Mesothelial cell of epicardium (in vitro differentiated cells): ENCODE measurements around the gene TLE4. TPM values are rescaled to one million over a fixed set of nuclear protein-coding genes. Genes with fewer than 3 reads are reported as not detected.
A peak's percentile ranks its signal among the peaks of the same experiment; 100 is the strongest.

ENCODE experiments used
- DNase-seq, 2 experiments: peaks; one replicate each; pipeline ENCODE4 v3.0.0; 2021; ENCODE audit warnings: low spot score in 2 of 2; ENCODE audit not compliant: unreplicated experiment in 2 of 2
- H3K27ac Mint-ChIP-seq: 2 replicates; pipeline ENCODE4 v1.8.0; 2021; ENCODE audit warnings: mixed read lengths
- H3K27me3 Mint-ChIP-seq: 2 replicates; pipeline ENCODE4 v1.8.0; 2021; ENCODE audit warnings: low read depth, mixed read lengths
- H3K36me3 Mint-ChIP-seq: 2 replicates; pipeline ENCODE4 v1.8.0; 2021; ENCODE audit warnings: mixed read lengths
- H3K4me1 Mint-ChIP-seq: 2 replicates; pipeline ENCODE4 v1.8.0; 2021; ENCODE audit warnings: mixed read lengths
- H3K4me3 Mint-ChIP-seq: 2 replicates; pipeline ENCODE4 v1.8.0; 2021; ENCODE audit warnings: mild to moderate bottlenecking, moderate library complexity, mixed read lengths
- H3K9me3 Mint-ChIP-seq: 2 replicates; pipeline ENCODE4 v1.8.0; 2021; ENCODE audit warnings: mixed read lengths
- CTCF ChIP-seq: fragments of 200-600 bp; sonication (generic); IDR thresholded peaks from one replicate; pipeline ENCODE4 v1.5.0; 2021; ENCODE audit warnings: antibody characterized with exemption; ENCODE audit not compliant: unreplicated experiment
- total RNA-seq: library from RNA; stranded (reverse); gene quantifications from 3 replicates; pipeline ENCODE4 v1.2.1, GENCODE V29; 2021

The TLE4 gene
- total RNA-seq, 1 donor from 2014 or later, result 63.6 TPM

GRCh38 chr9:79667817-79668436 lies 96.2 kb downstream of the TLE4 start:
- Mint-ChIP-seq H3K4me1 (peaks cover 55% of the 10 kb centered on the region), H3K27ac (no peak overlapping the region), H3K36me3 (peaks cover 5% of the 10 kb centered on the region), H3K27me3 (no peaks in the 10 kb centered on the region), H3K4me3 (no peak overlapping the region), H3K9me3 (no peaks in the 10 kb centered on the region)
- TF ChIP-seq CTCF, result no peak
- DNase-seq, result no peak

DNA sequence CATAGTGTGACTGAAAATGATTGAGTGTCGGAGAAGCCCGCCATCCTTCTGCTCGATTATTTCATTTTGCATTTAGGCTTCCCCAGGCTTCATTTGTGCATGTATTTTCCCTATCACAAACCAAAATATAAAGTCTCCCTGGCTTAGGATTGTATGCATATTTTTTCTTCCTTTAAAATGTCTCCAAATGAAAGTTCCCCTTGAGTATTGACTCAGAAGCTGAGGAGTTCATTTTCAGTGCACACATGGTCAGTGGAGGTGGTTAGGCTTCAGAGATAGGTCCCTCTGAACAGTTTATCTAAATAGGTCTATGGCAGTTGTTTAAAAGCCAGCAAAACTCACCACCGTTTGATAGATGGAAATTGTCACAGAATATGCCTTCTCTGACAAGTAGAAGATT lies 97.2 kb downstream of the TLE4 start:
- no peak for DNase-seq
- peaks cover 5% of the 10 kb centered on the region for H3K36me3 Mint-ChIP-seq
- no peaks in the 10 kb centered on the region for H3K9me3 Mint-ChIP-seq
- TF ChIP-seq CTCF, result no peak
- H3K27me3 Mint-ChIP-seq, result no peaks in the 10 kb centered on the region
- H3K4me1 Mint-ChIP-seq, result peaks cover 50% of the 10 kb centered on the region
- H3K27ac Mint-ChIP-seq, result no peak overlapping the region
- no peak overlapping the region for H3K4me3 Mint-ChIP-seq

DNA sequence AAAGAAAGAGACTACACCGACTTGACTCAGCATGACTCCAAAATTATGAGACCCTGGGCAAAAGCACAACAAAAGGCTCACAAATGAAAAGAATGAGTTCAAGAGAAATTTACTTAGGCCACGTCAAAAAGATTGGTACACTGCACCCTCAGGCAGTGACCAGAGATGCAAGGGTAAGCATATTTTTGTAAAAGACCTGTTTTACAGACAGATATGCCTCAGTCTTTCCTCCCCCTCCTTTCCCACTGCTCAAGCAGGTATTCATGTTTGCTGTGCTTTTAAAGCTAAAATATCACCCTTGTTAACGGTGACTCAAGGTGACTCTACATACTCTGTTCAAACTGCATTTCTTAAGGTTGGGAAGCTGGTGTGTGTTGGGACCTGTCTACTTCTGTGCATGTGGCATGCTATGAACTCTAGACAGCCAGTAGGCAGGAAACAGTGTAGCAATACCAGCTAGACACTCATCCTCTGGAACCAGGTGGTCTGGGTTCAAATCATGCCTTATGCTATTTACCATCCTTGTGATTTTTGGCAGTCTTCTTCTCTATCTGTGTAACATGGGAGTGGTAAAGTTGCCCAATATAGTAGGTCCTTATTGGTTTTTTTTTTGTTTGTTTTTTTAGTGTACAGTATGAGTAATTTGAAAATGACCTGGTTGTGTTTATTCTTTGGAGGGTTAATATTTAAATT lies 98.7 kb downstream of the TLE4 start:
- peaks cover 7% of the 10 kb centered on the region for H3K36me3 Mint-ChIP-seq
- no peak for TF ChIP-seq CTCF
- no peaks in the 10 kb centered on the region for H3K27me3 Mint-ChIP-seq
- no peak for DNase-seq
- H3K4me1 Mint-ChIP-seq, result peaks cover 41% of the 10 kb centered on the region
- no peaks in the 10 kb centered on the region for H3K9me3 Mint-ChIP-seq
- H3K4me3 Mint-ChIP-seq, result no peak overlapping the region
- peak overlapping the region; percentile 32 for H3K27ac Mint-ChIP-seq

DNA sequence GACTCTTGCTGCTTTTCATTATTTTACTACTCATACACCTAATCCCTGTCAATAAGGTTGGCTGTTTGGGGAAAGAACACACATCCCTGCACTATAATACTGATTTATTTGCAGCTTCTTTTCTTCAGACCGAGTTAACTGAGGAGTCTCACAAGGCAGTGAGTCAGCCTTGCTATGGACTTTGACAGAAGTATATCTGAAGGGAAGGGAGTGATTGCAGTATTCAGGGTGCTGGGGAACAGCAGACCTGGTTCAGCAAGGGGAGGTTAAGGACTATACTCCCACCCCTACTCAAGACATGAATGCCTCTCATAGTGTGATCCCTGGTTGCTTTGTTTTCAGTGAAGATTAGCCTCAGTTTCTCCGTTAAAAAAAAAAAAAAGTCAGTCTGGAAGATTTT lies 99.8 kb downstream of the TLE4 start:
- Mint-ChIP-seq H3K9me3 (no peaks in the 10 kb centered on the region), H3K4me1 (peaks cover 41% of the 10 kb centered on the region), H3K27me3 (no peaks in the 10 kb centered on the region), H3K27ac (no peak overlapping the region), H3K36me3 (peaks cover 7% of the 10 kb centered on the region), H3K4me3 (no peak overlapping the region)
- TF ChIP-seq CTCF, result no peak
- DNase-seq, result no peak

DNA sequence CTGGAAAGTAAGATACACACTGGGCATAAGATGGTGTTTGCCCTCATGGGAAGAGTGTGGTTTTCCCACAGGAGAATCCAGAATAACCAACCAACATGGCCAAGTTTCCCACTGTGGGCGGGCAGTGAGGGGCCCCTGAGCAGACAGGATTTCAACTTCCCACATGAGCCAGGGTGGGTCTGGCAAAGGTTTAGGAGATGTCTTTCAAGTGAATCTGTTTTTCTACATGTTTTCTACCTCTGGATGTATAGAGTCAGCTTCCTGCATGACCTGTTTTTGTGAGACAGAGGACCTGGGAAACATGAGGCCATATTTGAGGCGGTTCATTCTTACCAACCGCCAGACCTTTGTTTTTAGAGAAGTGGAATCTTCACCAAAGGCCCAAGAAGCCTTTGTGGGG lies 100.5 kb downstream of the TLE4 start:
- Mint-ChIP-seq H3K36me3 (peaks cover 7% of the 10 kb centered on the region), H3K9me3 (no peaks in the 10 kb centered on the region), H3K4me3 (no peak overlapping the region), H3K4me1 (peaks cover 41% of the 10 kb centered on the region), H3K27ac (no peak overlapping the region), H3K27me3 (no peaks in the 10 kb centered on the region)
- no peak for TF ChIP-seq CTCF
- DNase-seq, result no peak
